Activated T-helper 17 cell treated with anti-CD3 and anti-CD28 coated beads, Interleukin-2, amount 50 U/mL, for 72 hours (primary cell): ENCODE data around the gene SSR1. TPM values are rescaled to one million over a fixed set of nuclear protein-coding genes. Genes with fewer than 3 reads are reported as not detected.
"Not testable (repeated sequence)": the region's sequence is repeated elsewhere in the genome, so short reads cannot be mapped to it uniquely, and the experiment has no call there.

Source experiments
- ATAC-seq: fragments of 150-1000 bp; cut with Tn5 transposase; replicated peaks from 2 replicates; pipeline ENCODE4 v1.10.0; 2021; ENCODE audit warnings: mild to moderate bottlenecking, moderate library complexity
- H3K27ac Mint-ChIP-seq: one replicate; pipeline ENCODE4 v1.8.0; 2022; ENCODE audit warnings: mixed read lengths
- H3K27me3 Mint-ChIP-seq: one replicate; pipeline ENCODE4 v1.8.0; 2022; ENCODE audit warnings: mixed read lengths
- H3K36me3 Mint-ChIP-seq: one replicate; pipeline ENCODE4 v1.8.0; 2022; ENCODE audit warnings: low read depth, mild to moderate bottlenecking, mixed read lengths
- H3K4me1 Mint-ChIP-seq: one replicate; pipeline ENCODE4 v1.8.0; 2022; ENCODE audit warnings: mixed read lengths
- H3K4me3 Mint-ChIP-seq: one replicate; pipeline ENCODE4 v1.8.0; 2022; ENCODE audit warnings: mild to moderate bottlenecking, mixed read lengths
- H3K9me3 Mint-ChIP-seq: one replicate; pipeline ENCODE4 v1.8.0; 2022; ENCODE audit warnings: mixed read lengths
- total RNA-seq, 2 donors: library from RNA; stranded (reverse); gene quantifications; one replicate each; pipeline ENCODE4 v1.2.3, GENCODE V29; 2022

Gene SSR1
- total RNA-seq, 2 donors from 2014 or later = 101 to 157 TPM

GRCh38 chr6:7331452-7331851, 18.5 kb upstream of the SSR1 start:
- no peak for ATAC-seq
- Mint-ChIP-seq H3K9me3 (no peaks in the 10 kb centered on the region), H3K36me3 (no peaks in the 10 kb centered on the region), H3K4me1 (no peaks in the 10 kb centered on the region), H3K4me3 (no peak overlapping the region), H3K27me3 (peaks cover 5% of the 10 kb centered on the region), H3K27ac (no peak overlapping the region)

GRCh38 chr6:7328243-7328642, 15.2 kb upstream of the SSR1 start:
- Mint-ChIP-seq H3K36me3 (no peaks in the 10 kb centered on the region), H3K4me1 (no peaks in the 10 kb centered on the region), H3K9me3 (peaks cover 4% of the 10 kb centered on the region), H3K27me3 (peaks cover 19% of the 10 kb centered on the region), H3K27ac (no peak overlapping the region), H3K4me3 (no peak overlapping the region)
- ATAC-seq = peak; percentile 43

GRCh38 chr6:7325750-7326149, 12.8 kb upstream of the SSR1 start:
- Mint-ChIP-seq H3K36me3 (no peaks in the 10 kb centered on the region), H3K27me3 (peaks cover 21% of the 10 kb centered on the region), H3K4me1 (no peaks in the 10 kb centered on the region), H3K27ac (no peak overlapping the region), H3K9me3 (peaks cover 4% of the 10 kb centered on the region), H3K4me3 (no peak overlapping the region)
- no peak for ATAC-seq

GRCh38 chr6:7324520-7324919, 11.5 kb upstream of the SSR1 start:
- H3K9me3 Mint-ChIP-seq = peaks cover 4% of the 10 kb centered on the region
- H3K27ac Mint-ChIP-seq = no peak overlapping the region
- no peak for ATAC-seq
- H3K36me3 Mint-ChIP-seq = no peaks in the 10 kb centered on the region
- peaks cover 23% of the 10 kb centered on the region for H3K27me3 Mint-ChIP-seq
- H3K4me1 Mint-ChIP-seq = no peaks in the 10 kb centered on the region
- H3K4me3 Mint-ChIP-seq = no peak overlapping the region

GRCh38 chr6:7323074-7323473, 10.1 kb upstream of the SSR1 start:
- Mint-ChIP-seq H3K27me3 (peaks cover 18% of the 10 kb centered on the region), H3K4me1 (no peaks in the 10 kb centered on the region), H3K9me3 (peaks cover 4% of the 10 kb centered on the region), H3K36me3 (no peaks in the 10 kb centered on the region), H3K4me3 (no peak overlapping the region), H3K27ac (no peak overlapping the region)
- no peak for ATAC-seq

- not testable (repeated sequence) for H3K4me1 Mint-ChIP-seq, H3K4me3 Mint-ChIP-seq, H3K9me3 Mint-ChIP-seq, ATAC-seq, H3K36me3 Mint-ChIP-seq, H3K27ac Mint-ChIP-seq
- H3K27me3 Mint-ChIP-seq = peaks cover 18% of the 10 kb centered on the region
These were observed 8.9 kb upstream of the SSR1 start for GRCh38 chr6:7321866-7322265.

- H3K4me3 Mint-ChIP-seq, H3K27ac Mint-ChIP-seq, H3K36me3 Mint-ChIP-seq, H3K9me3 Mint-ChIP-seq, H3K4me1 Mint-ChIP-seq, ATAC-seq: not testable (repeated sequence)
- peaks cover 12% of the 10 kb centered on the region for H3K27me3 Mint-ChIP-seq
These were observed 6.4 kb upstream of the SSR1 start for GRCh38 chr6:7319406-7319805.

GRCh38 chr6:7317538-7317937, 4.5 kb upstream of the SSR1 start:
- Mint-ChIP-seq H3K27ac (no peak overlapping the region), H3K36me3 (no peaks in the 10 kb centered on the region), H3K27me3 (peaks cover 4% of the 10 kb centered on the region), H3K4me1 (no peaks in the 10 kb centered on the region), H3K9me3 (no peaks in the 10 kb centered on the region), H3K4me3 (no peak overlapping the region)
- no peak for ATAC-seq

- Mint-ChIP-seq H3K9me3 (no peaks in the 10 kb centered on the region), H3K4me1 (no peaks in the 10 kb centered on the region), H3K27ac (no peak overlapping the region), H3K36me3 (peaks cover 6% of the 10 kb centered on the region), H3K4me3 (no peak overlapping the region), H3K27me3 (peaks cover 4% of the 10 kb centered on the region)
- ATAC-seq = no peak
These were observed 3.9 kb upstream of the SSR1 start for GRCh38 chr6:7316658-7317533.

- no peak overlapping the region for H3K4me3 Mint-ChIP-seq
- ATAC-seq = no peak
- peaks cover 4% of the 10 kb centered on the region for H3K4me1 Mint-ChIP-seq
- no peaks in the 10 kb centered on the region for H3K9me3 Mint-ChIP-seq
- peaks cover 4% of the 10 kb centered on the region for H3K27me3 Mint-ChIP-seq
- no peak overlapping the region for H3K27ac Mint-ChIP-seq
- peaks cover 15% of the 10 kb centered on the region for H3K36me3 Mint-ChIP-seq
These were observed 3.0 kb upstream of the SSR1 start for GRCh38 chr6:7315948-7316365.

GRCh38 chr6:7315087-7315947, 2.3 kb upstream of the SSR1 start:
- not testable (repeated sequence) for H3K4me1 Mint-ChIP-seq, H3K27ac Mint-ChIP-seq, H3K4me3 Mint-ChIP-seq, H3K9me3 Mint-ChIP-seq, H3K27me3 Mint-ChIP-seq, ATAC-seq
- H3K36me3 Mint-ChIP-seq = peaks cover 20% of the 10 kb centered on the region

GRCh38 chr6:7314414-7314813, 1.4 kb upstream of the SSR1 start:
- peak overlapping the region; percentile 100 for H3K27ac Mint-ChIP-seq
- ATAC-seq = no peak
- peaks cover 29% of the 10 kb centered on the region for H3K36me3 Mint-ChIP-seq
- H3K9me3 Mint-ChIP-seq = no peaks in the 10 kb centered on the region
- peak overlapping the region; percentile 100 for H3K4me3 Mint-ChIP-seq
- peaks cover 5% of the 10 kb centered on the region for H3K4me1 Mint-ChIP-seq
- H3K27me3 Mint-ChIP-seq = no peaks in the 10 kb centered on the region

GRCh38 chr6:7313505-7314165, 636 bp upstream of the SSR1 start:
- Mint-ChIP-seq H3K27me3 (no peaks in the 10 kb centered on the region), H3K4me3 (peak overlapping the region; percentile 100), H3K27ac (peak overlapping the region; percentile 100), H3K36me3 (peaks cover 37% of the 10 kb centered on the region), H3K9me3 (no peaks in the 10 kb centered on the region), H3K4me1 (peaks cover 9% of the 10 kb centered on the region)
- ATAC-seq = no peak

- H3K4me1 Mint-ChIP-seq = peaks cover 22% of the 10 kb centered on the region
- H3K36me3 Mint-ChIP-seq = peaks cover 53% of the 10 kb centered on the region
- no peaks in the 10 kb centered on the region for H3K27me3 Mint-ChIP-seq
- no peak for ATAC-seq
- peak overlapping the region; percentile 100 for H3K27ac Mint-ChIP-seq
- no peaks in the 10 kb centered on the region for H3K9me3 Mint-ChIP-seq
- peak overlapping the region; percentile 100 for H3K4me3 Mint-ChIP-seq
These were observed 933 bp downstream of the SSR1 start for GRCh38 chr6:7311917-7312615.
